ENCODE measurements around the gene NLGN1.

NLGN1 gene

GRCh38 chr3:173796890-173797289 is 399.3 kb downstream of the NLGN1 start:
- H3K4me3 ChIP-seq (ENCODE audit: low read depth, low read length), result no peak overlapping the region
- no peaks in the 10 kb centered on the region for H3K36me3 ChIP-seq (replicated peaks)
- no peak for TF ChIP-seq CTCF (IDR thresholded peaks at IDR 0.05; ENCODE audit: low read depth, low read length, missing control alignments)
- in situ Hi-C loops (cut with HindIII; ENCODE audit: low pct_ligation_motif_present, low sequenced_read_pairs), result no loop called here
- H3K27ac ChIP-seq, result no peak overlapping the region
- no peak for DNase-seq
- H3K27me3 ChIP-seq (replicated peaks), result no peaks in the 10 kb centered on the region

GRCh38 chr3:173799060-173799816 is 401.7 kb downstream of the NLGN1 start:
- Histone ChIP-seq H3K36me3 (replicated peaks) (no peaks in the 10 kb centered on the region), H3K27me3 (replicated peaks) (no peaks in the 10 kb centered on the region), H3K27ac (no peak overlapping the region), H3K4me3 (ENCODE audit: low read depth, low read length) (no peak overlapping the region)
- in situ Hi-C loops (cut with HindIII; ENCODE audit: low pct_ligation_motif_present, low sequenced_read_pairs), result no loop called here
- DNase-seq, result no peak
- no peak for TF ChIP-seq CTCF (IDR thresholded peaks at IDR 0.05; ENCODE audit: low read depth, low read length, missing control alignments)

- no peak overlapping the region for H3K27ac ChIP-seq
These were observed 402.6 kb downstream of the NLGN1 start for GRCh38 chr3:173800154-173800553.

GRCh38 chr3:173814809-173815208 is 417.3 kb downstream of the NLGN1 start:
- in situ Hi-C loops (cut with HindIII; ENCODE audit: low pct_ligation_motif_present, low sequenced_read_pairs), result no loop called here
- TF ChIP-seq CTCF (IDR thresholded peaks at IDR 0.05; ENCODE audit: low read depth, low read length, missing control alignments), result no peak
- no peak for DNase-seq

More at GRCh38 chr3:173800154-173800553, 402.6 kb downstream of the NLGN1 start:
- in situ Hi-C loops (cut with HindIII; ENCODE audit: low pct_ligation_motif_present, low sequenced_read_pairs), result no loop called here
- H3K27me3 ChIP-seq (replicated peaks), result no peaks in the 10 kb centered on the region
- DNase-seq, result no peak
- no peak overlapping the region for H3K4me3 ChIP-seq (ENCODE audit: low read depth, low read length)
- no peaks in the 10 kb centered on the region for H3K36me3 ChIP-seq (replicated peaks)
- no peak for TF ChIP-seq CTCF (IDR thresholded peaks at IDR 0.05; ENCODE audit: low read depth, low read length, missing control alignments)

GRCh38 chr3:173819368-173819767 is 421.8 kb downstream of the NLGN1 start:
- in situ Hi-C loops (cut with HindIII; ENCODE audit: low pct_ligation_motif_present, low sequenced_read_pairs), result no loop called here
- no peak for DNase-seq
- Histone ChIP-seq H3K36me3 (replicated peaks) (no peaks in the 10 kb centered on the region), H3K27me3 (replicated peaks) (no peaks in the 10 kb centered on the region), H3K27ac (no peak overlapping the region), H3K4me3 (ENCODE audit: low read depth, low read length) (no peak overlapping the region)
- TF ChIP-seq CTCF (IDR thresholded peaks at IDR 0.05; ENCODE audit: low read depth, low read length, missing control alignments), result no peak

More at GRCh38 chr3:173814809-173815208, 417.3 kb downstream of the NLGN1 start:
- Histone ChIP-seq H3K4me3 (ENCODE audit: low read depth, low read length) (no peak overlapping the region), H3K27me3 (replicated peaks) (no peaks in the 10 kb centered on the region), H3K27ac (no peak overlapping the region), H3K36me3 (replicated peaks) (no peaks in the 10 kb centered on the region)

Data from brain microvascular endothelial cell (primary cell).